H9 (cell line): ENCODE data around the gene JMJD8. TPM values are rescaled to one million over a fixed set of nuclear protein-coding genes. Genes with fewer than 3 reads are reported as not detected.
"Not testable (repeated sequence)": the region's sequence is repeated elsewhere in the genome, so short reads cannot be mapped to it uniquely, and the experiment has no call there.

Source experiments
- DNase-seq: peaks from one replicate; pipeline ENCODE4 v3.0.0-alpha.2; 2017
- H2AFZ ChIP-seq: one replicate; pipeline ENCODE4 v1.6.1; 2013; ENCODE audit warnings: mild to moderate bottlenecking, low read length, control low read depth, moderate library complexity
- H2AK5ac ChIP-seq: 2 replicates; pipeline ENCODE4 v1.6.1; 2013; ENCODE audit warnings: low read length, control low read depth, mixed read lengths; ENCODE audit not compliant: insufficient read length
- H2BK120ac ChIP-seq: one replicate; pipeline ENCODE4 v1.6.1; 2013; ENCODE audit warnings: low read depth, mild to moderate bottlenecking, low read length, control low read depth, inconsistent platforms; ENCODE audit not compliant: poor library complexity, severe bottlenecking
- H2BK12ac ChIP-seq: 2 replicates; pipeline ENCODE4 v1.6.1; 2013; ENCODE audit warnings: low read length, control low read depth, mixed read lengths, low read depth; ENCODE audit not compliant: insufficient read length
- H2BK15ac ChIP-seq: 2 replicates; pipeline ENCODE4 v1.6.1; 2013; ENCODE audit warnings: low read depth, low read length, control low read depth
- H2BK20ac ChIP-seq: one replicate; pipeline ENCODE4 v1.6.1; 2013; ENCODE audit warnings: low read depth, mild to moderate bottlenecking, low read length, control low read depth, inconsistent platforms; ENCODE audit not compliant: poor library complexity, severe bottlenecking
- H2BK5ac ChIP-seq: 2 replicates; pipeline ENCODE4 v1.6.1; 2013; ENCODE audit warnings: low read length, control low read depth, mixed read lengths; ENCODE audit not compliant: insufficient read length
- H3K14ac ChIP-seq: 2 replicates; pipeline ENCODE4 v1.6.1; 2013; ENCODE audit warnings: low read length, control low read depth; ENCODE audit not compliant: insufficient read depth
- H3K18ac ChIP-seq: 2 replicates; pipeline ENCODE4 v1.6.1; 2013; ENCODE audit warnings: low read depth, mild to moderate bottlenecking, mixed read lengths, low read length, control low read depth; ENCODE audit not compliant: insufficient read length
- H3K23ac ChIP-seq: 2 replicates; pipeline ENCODE4 v1.6.1; 2013; ENCODE audit warnings: low read length, control low read depth, mixed read lengths, low read depth; ENCODE audit not compliant: insufficient read length
- H3K23me2 ChIP-seq: 2 replicates; pipeline ENCODE4 v1.6.1; 2013; ENCODE audit warnings: low read depth, mild to moderate bottlenecking, mixed read lengths, low read length, control low read depth; ENCODE audit not compliant: insufficient read length, poor library complexity, severe bottlenecking
- H3K27ac ChIP-seq: 2 replicates; pipeline ENCODE4 v1.5.1; 2013; ENCODE audit warnings: low read length, control low read depth, mixed read lengths, low read depth; ENCODE audit not compliant: insufficient read length
- H3K27me3 ChIP-seq: 2 replicates; pipeline ENCODE4 v1.6.1; 2013; ENCODE audit warnings: low read length, control low read depth, inconsistent platforms; ENCODE audit not compliant: insufficient read depth
- H3K4ac ChIP-seq: 2 replicates; pipeline ENCODE4 v1.6.1; 2013; ENCODE audit warnings: low read depth, mild to moderate bottlenecking, control low read depth, inconsistent platforms, low read length, moderate library complexity
- H3K4me1 ChIP-seq: 2 replicates; pipeline ENCODE4 v1.6.1; 2013; ENCODE audit warnings: low read length, control low read depth, inconsistent platforms; ENCODE audit not compliant: insufficient read depth
- H3K4me2 ChIP-seq: 2 replicates; pipeline ENCODE4 v1.6.1; 2013; ENCODE audit warnings: low read length, control low read depth, mixed read lengths; ENCODE audit not compliant: insufficient read length, insufficient read depth
- H3K56ac ChIP-seq: 2 replicates; pipeline ENCODE4 v1.6.1; 2013; ENCODE audit warnings: low read depth, mild to moderate bottlenecking, mixed read lengths, low read length, control low read depth; ENCODE audit not compliant: insufficient read length
- H3K79me1 ChIP-seq: 2 replicates; pipeline ENCODE4 v1.6.1; 2013; ENCODE audit warnings: low read depth, mild to moderate bottlenecking, moderate library complexity, low read length, control low read depth, inconsistent platforms; ENCODE audit not compliant: insufficient read depth, poor library complexity, severe bottlenecking
- H3K79me2 ChIP-seq: 2 replicates; pipeline ENCODE4 v1.6.1; 2013; ENCODE audit warnings: low read length, control low read depth, inconsistent platforms; ENCODE audit not compliant: insufficient read depth
- H3K9ac ChIP-seq: 2 replicates; pipeline ENCODE4 v1.6.1; 2013; ENCODE audit warnings: low read length, control low read depth, mixed read lengths; ENCODE audit not compliant: insufficient read length; ENCODE audit errors: extremely low read depth
- H3K9me3 ChIP-seq: one replicate; pipeline ENCODE4 v1.6.1; 2013; ENCODE audit warnings: low read depth, low read length, inconsistent platforms; ENCODE audit not compliant: control insufficient read depth
- H3T11ph ChIP-seq: one replicate; pipeline ENCODE4 v1.6.1; 2013; ENCODE audit warnings: mild to moderate bottlenecking, low read length, control low read depth, inconsistent platforms
- H4K20me1 ChIP-seq: one replicate; pipeline ENCODE4 v1.6.1; 2013; ENCODE audit not compliant: control insufficient read depth, insufficient read length, insufficient read depth
- H4K5ac ChIP-seq: 2 replicates; pipeline ENCODE4 v1.6.1; 2013; ENCODE audit warnings: low read depth, mild to moderate bottlenecking, mixed read lengths, low read length, control low read depth; ENCODE audit not compliant: insufficient read length
- H4K8ac ChIP-seq: replicated peaks from 2 replicates; pipeline ENCODE4 v1.6.1; 2013; ENCODE audit warnings: low read length, control low read depth, mixed read lengths, low read depth; ENCODE audit not compliant: insufficient read length
- H4K91ac ChIP-seq: 2 replicates; pipeline ENCODE4 v1.6.1; 2013; ENCODE audit warnings: low read depth, mild to moderate bottlenecking, moderate library complexity, mixed read lengths, low read length, control low read depth; ENCODE audit not compliant: insufficient read length
- H3K27ac Mint-ChIP-seq, 3 experiments: 2 replicates in 2 of 3; 3 replicates in 1 of 3; pipeline ENCODE4 v1.8.0; 2020 to 2021; ENCODE audit warnings: mixed read lengths in 3 of 3, mild to moderate bottlenecking in 1 of 3, moderate library complexity in 1 of 3
- H3K27me3 Mint-ChIP-seq: 2 replicates; pipeline ENCODE4 v1.8.0; 2021; ENCODE audit warnings: low read depth, mild to moderate bottlenecking, moderate library complexity, mixed read lengths
- H3K36me3 Mint-ChIP-seq, 3 experiments: 2 replicates in 2 of 3; 3 replicates in 1 of 3; pipeline ENCODE4 v1.8.0; 2020 to 2021; ENCODE audit warnings: low read depth in 3 of 3, mixed read lengths in 3 of 3; ENCODE audit not compliant: insufficient read depth in 1 of 3
- H3K4me1 Mint-ChIP-seq, 2 experiments: 2 replicates each; pipeline ENCODE4 v1.8.0; 2020; ENCODE audit warnings: mixed read lengths in 2 of 2
- H3K4me3 Mint-ChIP-seq, 2 experiments: 2 replicates in 1 of 2; 3 replicates in 1 of 2; pipeline ENCODE4 v1.8.0; 2020 to 2021; ENCODE audit warnings: mild to moderate bottlenecking in 2 of 2, mixed read lengths in 2 of 2, moderate library complexity in 1 of 2
- H3K9me3 Mint-ChIP-seq, 2 experiments: 2 replicates in 1 of 2; 3 replicates in 1 of 2; pipeline ENCODE4 v1.8.0; 2020; ENCODE audit warnings: mild to moderate bottlenecking in 2 of 2, mixed read lengths in 2 of 2, moderate library complexity in 1 of 2
- WGBS: extraction: QIAGEN DNeasy Blood & Tissue Kit; methylation state at CpG from one replicate; pipeline ENCODE4 v1.1.7; 2013; ENCODE audit warnings: missing lambda C conversion rate, low lambda C conversion rate, mixed read lengths; ENCODE audit not compliant: insufficient read length; ENCODE audit errors: extremely low coverage; 5-methylcytosine and 5-hydroxymethylcytosine counted together
- total RNA-seq: library from RNA; stranded (reverse); gene quantifications from 2 replicates; pipeline ENCODE4 v1.2.1, GENCODE V29; 2021
- TF ChIP-seq, protein P1 (sequence below): fragments of 200-600 bp; sonication (generic); conservative IDR thresholded peaks from 3 replicates; pipeline ENCODE4 v1.8.0; 2021; ENCODE audit warnings: antibody characterized with exemption, mild to moderate bottlenecking

JMJD8 gene
- total RNA-seq, 1 experiment from 2014 or later, result 52.7 TPM

DNA sequence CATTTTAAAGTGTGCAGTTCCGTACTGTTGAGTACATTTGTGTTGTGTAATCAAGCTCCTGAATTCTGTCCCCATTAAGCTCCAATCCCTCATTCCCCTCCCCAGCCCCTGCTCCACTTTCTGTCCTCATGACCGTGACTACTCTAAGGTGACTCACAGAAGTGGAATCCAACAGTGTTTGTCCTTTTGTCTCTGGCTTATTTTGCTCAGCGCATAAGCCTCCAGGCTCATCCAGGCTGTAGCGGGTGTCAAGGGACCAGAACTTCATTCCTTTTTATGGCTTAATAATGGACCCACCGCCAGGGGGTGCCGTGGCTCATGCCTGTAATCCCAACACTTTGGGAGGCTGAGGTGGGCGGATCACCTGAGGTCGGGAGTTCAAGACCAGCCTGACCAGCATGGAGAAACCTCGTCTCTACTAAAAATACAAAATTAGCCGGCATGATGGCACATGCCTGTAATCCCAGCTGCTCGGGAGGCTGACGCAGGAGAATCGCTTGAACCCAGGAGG, 28.7 kb upstream of the JMJD8 start:
- peak overlapping the region in 2 of 3 experiments; percentile 10 to 24; a peak in 2 of 7 replicates for H3K27ac Mint-ChIP-seq
- peaks cover 9 to 15% of the 10 kb centered on the region in 2 experiments for H3K4me1 Mint-ChIP-seq
- not testable (repeated sequence) for H4K5ac ChIP-seq, H4K8ac ChIP-seq, H2BK5ac ChIP-seq, H3K4ac ChIP-seq, H3K4me1 ChIP-seq, H4K20me1 ChIP-seq, H3K23me2 ChIP-seq, H2BK120ac ChIP-seq, H2AFZ ChIP-seq, H2BK12ac ChIP-seq, H3K36me3 Mint-ChIP-seq, H3K79me2 ChIP-seq, H3K56ac ChIP-seq, H4K91ac ChIP-seq, H3K79me1 ChIP-seq, H2BK15ac ChIP-seq, H3K4me2 ChIP-seq, H3K9me3 Mint-ChIP-seq, H3K27ac ChIP-seq, H3T11ph ChIP-seq, H3K18ac ChIP-seq, H3K23ac ChIP-seq, H3K9ac ChIP-seq, H3K14ac ChIP-seq, H3K9me3 ChIP-seq, H2BK20ac ChIP-seq, H2AK5ac ChIP-seq
- H3K27me3 ChIP-seq, result peaks cover 11% of the 10 kb centered on the region; the same call in 1 of the 2 replicates
- TF ChIP-seq, protein P1, sequence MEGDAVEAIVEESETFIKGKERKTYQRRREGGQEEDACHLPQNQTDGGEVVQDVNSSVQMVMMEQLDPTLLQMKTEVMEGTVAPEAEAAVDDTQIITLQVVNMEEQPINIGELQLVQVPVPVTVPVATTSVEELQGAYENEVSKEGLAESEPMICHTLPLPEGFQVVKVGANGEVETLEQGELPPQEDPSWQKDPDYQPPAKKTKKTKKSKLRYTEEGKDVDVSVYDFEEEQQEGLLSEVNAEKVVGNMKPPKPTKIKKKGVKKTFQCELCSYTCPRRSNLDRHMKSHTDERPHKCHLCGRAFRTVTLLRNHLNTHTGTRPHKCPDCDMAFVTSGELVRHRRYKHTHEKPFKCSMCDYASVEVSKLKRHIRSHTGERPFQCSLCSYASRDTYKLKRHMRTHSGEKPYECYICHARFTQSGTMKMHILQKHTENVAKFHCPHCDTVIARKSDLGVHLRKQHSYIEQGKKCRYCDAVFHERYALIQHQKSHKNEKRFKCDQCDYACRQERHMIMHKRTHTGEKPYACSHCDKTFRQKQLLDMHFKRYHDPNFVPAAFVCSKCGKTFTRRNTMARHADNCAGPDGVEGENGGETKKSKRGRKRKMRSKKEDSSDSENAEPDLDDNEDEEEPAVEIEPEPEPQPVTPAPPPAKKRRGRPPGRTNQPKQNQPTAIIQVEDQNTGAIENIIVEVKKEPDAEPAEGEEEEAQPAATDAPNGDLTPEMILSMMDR, result peak; percentile 73
- WGBS, result no CpG with 5 or more reads among the region's 13 CpGs
- H3K27me3 Mint-ChIP-seq, result peaks cover 69% of the 10 kb centered on the region
- peak overlapping the region in 1 of 2 experiments; percentile 23; a peak in 2 of 5 replicates for H3K4me3 Mint-ChIP-seq
- peak; percentile 82 for DNase-seq
